A673 (cell line): ENCODE results near the gene TNFAIP1.

Experiments
- CTCF ChIP-seq: fragments of 300-800, 200-600 bp; sonication (generic); conservative IDR thresholded peaks from 2 replicates; pipeline ENCODE4 v1.5.1; 2017; ENCODE audit warnings: low read depth, mild to moderate bottlenecking, antibody characterized with exemption, low read length, moderate library complexity, mixed read lengths
- EZH2 ChIP-seq: fragments of 200-600 bp; sonication (generic); IDR thresholded peaks from 2 replicates; pipeline ENCODE4 v1.6.1; 2017; ENCODE audit warnings: borderline replicate concordance, low read depth, mild to moderate bottlenecking, mixed read lengths, antibody characterized with exemption, low read length; ENCODE audit not compliant: poor library complexity, severe bottlenecking

DNA sequence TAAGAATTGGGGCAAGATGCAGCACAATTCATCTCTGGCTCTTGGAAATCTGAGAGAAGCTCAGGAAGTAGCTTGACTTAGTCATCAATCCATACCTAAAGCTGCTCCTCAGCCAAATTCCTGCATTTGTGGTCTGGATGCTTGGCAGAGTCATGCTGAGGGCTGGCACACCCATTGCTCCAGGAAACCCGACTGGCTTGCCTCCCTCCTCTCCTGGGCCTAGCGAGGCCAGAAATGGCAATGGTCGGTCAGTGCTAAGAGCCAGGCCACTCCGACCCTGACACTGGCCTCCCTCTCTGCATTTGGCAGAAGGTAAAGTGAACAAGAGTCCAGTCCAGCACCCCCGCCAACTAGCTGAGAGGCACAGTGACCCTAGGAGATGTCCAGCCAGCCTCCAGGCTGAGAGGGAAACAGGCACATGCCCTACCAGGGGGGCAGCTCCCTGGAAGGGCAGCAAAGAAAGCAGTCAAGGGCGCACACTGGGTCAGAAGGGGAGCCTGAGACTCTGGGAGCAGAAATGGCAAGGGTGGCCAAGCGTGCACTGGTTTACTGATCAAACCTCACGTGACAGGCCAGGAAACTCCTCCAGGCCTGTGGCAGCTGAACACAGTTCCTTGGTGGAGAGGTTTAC, 11.8 kb downstream of the TNFAIP1 start:
- no peak for TF ChIP-seq CTCF
- TF ChIP-seq EZH2, result no peak
